Astrocyte of the hippocampus (primary cell): ENCODE measurements around the gene KCTD7.
"Not testable (repeated sequence)": the region's sequence is repeated elsewhere in the genome, so short reads cannot be mapped to it uniquely, and the experiment has no call there.

ENCODE experiments used
- DNase-seq: peaks from one replicate; pipeline ENCODE4 v3.0.0; 2011; ENCODE audit warnings: low read depth, low spot score

The KCTD7 gene

GRCh38 chr7:66628361-66629221 is at the start of gene KCTD7:
TSS of gene KCTD7 (plus strand) at chr7:66628881. CDS start at chr7:66629065, 184 bp downstream.
- DNase-seq, result peak; percentile 100

GRCh38 chr7:66580380-66580779 is 48.3 kb upstream of the KCTD7 start:
- DNase-seq, result not testable (repeated sequence)

DNA sequence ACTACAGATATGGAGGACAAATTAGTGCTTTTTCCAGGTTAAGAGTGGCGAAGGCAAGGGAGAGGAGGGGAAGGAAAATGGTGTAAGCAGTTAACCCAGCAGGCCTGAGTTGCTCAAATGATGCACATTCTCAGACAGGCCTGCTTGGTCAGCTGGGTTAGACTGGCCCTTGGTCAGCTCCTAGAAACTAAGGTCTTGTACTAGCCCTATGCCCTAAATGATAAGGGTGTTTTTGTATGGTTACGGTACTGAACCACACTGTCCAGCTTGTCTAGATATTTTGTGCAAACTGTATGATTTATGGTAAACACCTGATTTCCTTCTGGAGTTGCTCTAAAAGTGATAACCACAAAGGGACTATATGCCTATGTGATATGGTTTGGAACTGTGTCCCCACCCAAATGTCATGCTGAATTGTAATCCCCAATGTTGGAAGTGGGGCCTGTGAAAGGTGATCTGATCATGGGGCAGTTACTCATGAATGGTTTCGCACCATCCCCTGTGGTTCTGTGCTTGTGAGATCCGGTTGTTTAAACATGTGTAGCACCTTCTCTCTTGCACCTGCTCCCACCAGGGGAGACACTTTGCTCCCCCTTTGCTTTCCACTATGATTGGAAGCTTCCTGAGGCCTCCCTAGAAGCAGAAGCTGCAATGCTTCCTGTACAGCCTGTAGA is 45.7 kb upstream of the KCTD7 start:
- not testable (repeated sequence) for DNase-seq

GRCh38 chr7:66583490-66584110 is 45.1 kb upstream of the KCTD7 start:
- DNase-seq, result no peak

- DNase-seq, result no peak
Measured at GRCh38 chr7:66586181-66586580, 42.5 kb upstream of the KCTD7 start.

GRCh38 chr7:66588226-66588625 is 40.5 kb upstream of the KCTD7 start:
- DNase-seq, result not testable (repeated sequence)

DNA sequence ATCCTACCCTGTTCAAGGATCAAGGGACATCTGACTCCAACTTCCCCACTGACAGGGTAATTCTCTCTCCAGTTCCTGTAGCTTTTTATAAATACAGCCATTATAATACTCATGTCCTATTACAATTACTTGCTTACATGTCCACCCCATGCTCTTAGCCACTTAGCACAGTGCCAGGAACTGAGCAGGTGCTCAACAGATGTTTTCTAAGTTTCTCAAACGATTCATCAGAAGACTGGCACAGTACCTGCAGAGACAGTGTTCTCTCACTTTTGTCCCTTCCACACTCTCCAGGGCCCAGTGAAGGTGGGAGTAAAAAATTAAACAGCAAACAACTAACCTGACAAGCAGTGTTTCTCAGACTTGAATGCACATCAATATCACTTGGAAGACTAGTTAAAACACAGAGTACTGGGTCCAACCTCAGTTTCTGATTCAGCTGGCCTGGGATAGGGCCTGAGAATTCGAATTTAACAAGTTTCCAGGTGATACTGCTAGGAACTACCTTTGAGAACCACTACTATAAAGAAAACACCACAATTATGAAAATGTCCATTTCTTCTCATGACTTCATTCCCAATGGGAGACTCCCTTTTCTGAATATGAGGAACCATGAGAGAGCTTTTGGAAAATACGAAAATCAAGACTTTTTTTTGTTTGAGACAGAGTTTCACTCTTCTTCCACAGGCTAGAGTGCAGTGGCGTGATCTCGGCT is 39.7 kb upstream of the KCTD7 start:
- DNase-seq, result not testable (repeated sequence)

DNA sequence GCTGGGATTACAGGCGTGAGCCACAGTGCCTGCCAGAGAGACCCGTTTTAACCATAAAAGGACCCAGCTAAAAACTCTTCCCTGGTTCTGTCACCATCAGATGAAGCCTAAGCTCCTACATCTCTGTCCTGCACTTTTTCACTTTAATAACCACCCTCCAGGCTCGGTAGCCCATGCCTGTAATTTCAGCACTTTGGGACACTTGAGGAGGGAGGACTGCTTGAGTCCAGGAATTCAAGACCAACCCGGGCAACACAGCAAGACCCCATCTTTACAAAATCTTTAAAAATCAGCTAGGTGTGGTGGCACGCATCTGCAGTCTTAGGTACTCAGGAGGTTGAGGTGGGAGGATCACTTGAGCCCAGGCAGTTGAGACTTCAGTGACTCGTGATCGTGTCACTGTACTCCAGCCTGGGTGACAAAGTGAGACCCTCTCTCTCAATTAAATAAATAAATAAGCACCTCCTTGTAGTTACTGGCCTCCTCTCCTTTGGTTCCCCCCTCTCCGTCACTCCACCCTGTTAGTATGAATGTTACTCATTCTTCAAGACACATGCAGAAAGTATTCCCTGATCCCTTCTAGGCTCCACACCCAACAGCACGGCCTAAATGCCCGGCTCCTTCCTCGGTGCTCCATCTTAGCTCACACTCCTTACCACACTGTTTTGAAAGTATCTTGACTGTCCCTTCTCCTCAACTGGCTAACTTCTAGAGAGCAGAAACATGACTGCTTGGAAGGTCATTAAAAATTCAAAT is 38.2 kb upstream of the KCTD7 start:
- peak; percentile 39 for DNase-seq

GRCh38 chr7:66591058-66591798 is 37.5 kb upstream of the KCTD7 start:
- peak; percentile 37 for DNase-seq

- DNase-seq, result peak; percentile 95
Measured at GRCh38 chr7:66591799-66592596, 36.7 kb upstream of the KCTD7 start.

- not testable (repeated sequence) for DNase-seq
Measured at GRCh38 chr7:66592597-66593146, 36.0 kb upstream of the KCTD7 start.

- DNase-seq, result not testable (repeated sequence)
Measured at GRCh38 chr7:66594082-66594481, 34.6 kb upstream of the KCTD7 start.

GRCh38 chr7:66597461-66597860 is 31.2 kb upstream of the KCTD7 start:
- DNase-seq, result no peak

DNA sequence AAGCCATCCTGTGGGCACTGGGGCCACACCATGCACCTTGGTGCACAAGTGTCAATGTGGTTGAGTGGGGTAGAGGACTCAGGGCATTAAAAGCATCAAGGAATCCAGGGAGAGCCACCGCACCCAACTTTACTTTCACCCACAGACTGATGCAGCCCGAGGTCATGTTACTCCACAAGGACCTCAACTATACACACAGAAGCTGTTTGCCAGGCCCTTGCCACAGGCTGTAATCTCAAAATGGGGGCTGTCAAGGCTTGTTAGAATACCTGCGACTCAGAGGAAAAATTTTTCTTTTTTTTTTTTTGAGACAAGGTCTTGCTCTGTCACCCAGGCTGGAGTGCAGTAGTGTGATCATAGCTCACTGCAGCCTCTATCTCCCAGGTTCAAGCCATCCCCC is 26.5 kb upstream of the KCTD7 start:
- no peak for DNase-seq

GRCh38 chr7:66604198-66604597 is 24.5 kb upstream of the KCTD7 start:
- DNase-seq, result no peak

DNA sequence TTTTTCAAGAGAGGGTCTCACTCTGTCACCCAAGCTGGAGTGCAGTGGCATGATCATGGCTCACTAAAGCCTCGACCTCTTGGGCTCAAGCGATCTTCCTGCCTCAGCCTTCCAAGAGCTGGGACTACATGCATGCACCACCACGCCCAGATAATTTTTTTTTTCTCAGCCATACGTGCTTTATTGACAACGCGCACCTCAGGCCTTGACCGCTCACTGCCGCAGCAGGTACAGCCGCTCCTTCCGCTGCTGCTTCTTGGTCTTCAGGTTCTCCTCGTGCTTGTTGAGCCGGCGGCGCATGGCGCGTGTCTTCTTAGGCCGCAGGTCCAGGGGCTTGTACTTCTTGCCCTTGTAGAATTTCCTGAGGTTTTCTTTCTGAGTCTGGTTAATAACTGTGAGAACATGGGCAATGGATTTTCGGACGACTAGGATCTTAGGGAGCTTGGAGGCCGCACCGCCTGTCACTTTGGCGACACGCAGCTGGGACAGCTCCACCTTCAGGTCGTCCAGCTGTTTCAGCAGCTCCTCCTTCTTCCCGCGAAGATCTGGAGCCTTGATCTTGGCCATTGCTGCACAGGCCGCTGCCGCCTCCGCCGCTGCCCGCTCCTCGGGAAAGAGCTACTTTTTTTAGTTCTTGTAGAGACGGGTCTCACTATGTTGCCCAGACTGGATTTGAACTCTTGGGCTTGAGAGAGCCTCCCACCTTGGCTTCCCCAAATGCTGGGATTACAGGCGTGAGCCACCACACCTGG is 22.0 kb upstream of the KCTD7 start:
- not testable (repeated sequence) for DNase-seq

DNA sequence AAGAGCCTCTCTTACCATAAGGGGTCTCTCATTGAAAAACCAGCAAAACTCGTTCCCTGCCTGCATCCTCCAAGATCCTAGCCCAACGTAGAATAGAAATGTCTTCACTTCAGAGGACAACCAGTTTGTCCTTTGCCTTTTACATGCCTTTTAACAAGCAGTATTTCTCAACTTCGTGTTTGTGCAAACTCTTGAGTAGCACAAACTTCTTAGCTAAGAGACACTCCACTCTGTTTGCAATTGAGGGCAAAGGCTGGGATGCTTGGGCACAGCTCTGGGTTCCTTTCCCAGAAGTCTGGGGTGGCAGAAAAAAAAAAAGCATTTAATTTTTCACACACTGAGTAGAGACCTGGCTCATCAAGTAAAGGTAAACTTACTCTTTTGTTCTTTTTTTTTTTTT is 19.5 kb upstream of the KCTD7 start:
- DNase-seq, result no peak

GRCh38 chr7:66614596-66614995 is 14.1 kb upstream of the KCTD7 start:
- not testable (repeated sequence) for DNase-seq
